GM06990 (cell line): Measurements from ENCODE around the gene TANK.

Experiments
- DNase-seq: peaks from one replicate; pipeline ENCODE4 v3.0.0-alpha.2; 2011; ENCODE audit not compliant: insufficient read length; ENCODE audit errors: extremely low read depth
- H3K27me3 ChIP-seq: replicated peaks from 2 replicates; pipeline ENCODE4 v1.6.0; 2011; ENCODE audit warnings: low read length; ENCODE audit not compliant: control insufficient read depth, insufficient read depth
- H3K36me3 ChIP-seq: 2 replicates; pipeline ENCODE4 v1.5.1; 2011; ENCODE audit warnings: low read length; ENCODE audit not compliant: control insufficient read depth, insufficient read depth
- H3K4me3 ChIP-seq: replicated peaks from 2 replicates; pipeline ENCODE4 v1.5.1; 2011; ENCODE audit warnings: low read depth, mild to moderate bottlenecking, control low read depth, low read length
- CTCF ChIP-seq: IDR thresholded peaks from 2 replicates; pipeline ENCODE4 v1.5.1; 2011; ENCODE audit warnings: low read length, control low read depth, mild to moderate bottlenecking, inconsistent platforms; ENCODE audit not compliant: insufficient read depth, poor library complexity, severe bottlenecking

Gene TANK

GRCh38 chr2:161238265-161238559 is 78.0 kb downstream of the TANK start:
- peak overlapping the region; percentile 66 for H3K4me3 ChIP-seq
- H3K27me3 ChIP-seq = no peaks in the 10 kb centered on the region
- no peak for TF ChIP-seq CTCF
- peaks cover 2% of the 10 kb centered on the region; the same call in 1 of the 2 replicates for H3K36me3 ChIP-seq
- no peak for DNase-seq

- H3K4me3 ChIP-seq = peak overlapping the region; percentile 66
- peaks cover 2% of the 10 kb centered on the region; the same call in 1 of the 2 replicates for H3K36me3 ChIP-seq
- no peaks in the 10 kb centered on the region for H3K27me3 ChIP-seq
- TF ChIP-seq CTCF = no peak
- DNase-seq = peak; percentile 65
These were observed 78.5 kb downstream of the TANK start for GRCh38 chr2:161238560-161239325.

- H3K4me3 ChIP-seq = no peak overlapping the region
- peaks cover 2% of the 10 kb centered on the region; the same call in 1 of the 2 replicates for H3K36me3 ChIP-seq
- TF ChIP-seq CTCF = no peak
- peak; percentile 21 for DNase-seq
- H3K27me3 ChIP-seq = no peaks in the 10 kb centered on the region
These were observed 79.3 kb downstream of the TANK start for GRCh38 chr2:161239326-161240109.

- Histone ChIP-seq H3K27me3 (no peaks in the 10 kb centered on the region), H3K4me3 (no peak overlapping the region), H3K36me3 (peaks cover 2% of the 10 kb centered on the region; the same call in 1 of the 2 replicates)
- DNase-seq = no peak
- TF ChIP-seq CTCF = no peak
These were observed 81.7 kb downstream of the TANK start for GRCh38 chr2:161241894-161242293.

- no peaks in the 10 kb centered on the region for H3K36me3 ChIP-seq
- H3K27me3 ChIP-seq = no peaks in the 10 kb centered on the region
- no peak for TF ChIP-seq CTCF
- DNase-seq = peak; percentile 48
- peak overlapping the region; percentile 65; the same call in 1 of the 2 replicates for H3K4me3 ChIP-seq
These were observed 83.1 kb downstream of the TANK start for GRCh38 chr2:161243312-161243711.
